ENCODE data around the gene CPEB1.

CPEB1 gene

GRCh38 chr15:82666606-82667005 is 19.4 kb upstream of the CPEB1 start:
- Mint-ChIP-seq H3K4me3 (no peak overlapping the region), H3K9me3 (no peaks in the 10 kb centered on the region), H3K27ac (no peak overlapping the region)

GRCh38 chr15:82664021-82664420 is 16.9 kb upstream of the CPEB1 start:
- Mint-ChIP-seq H3K36me3 (ENCODE audit: low read depth) (no peaks in the 10 kb centered on the region), H3K4me3 (no peak overlapping the region), H3K9me3 (no peaks in the 10 kb centered on the region), H3K27ac (no peak overlapping the region), H3K4me1 (no peaks in the 10 kb centered on the region), H3K27me3 (ENCODE audit: low read depth) (peaks cover 43% of the 10 kb centered on the region)
- TF ChIP-seq CTCF (IDR thresholded peaks at IDR 0.05; ENCODE audit: unreplicated experiment in 3 of 3): no peak

More at GRCh38 chr15:82666606-82667005, 19.4 kb upstream of the CPEB1 start:
- Mint-ChIP-seq H3K36me3 (ENCODE audit: low read depth) (no peaks in the 10 kb centered on the region), H3K4me1 (no peaks in the 10 kb centered on the region), H3K27me3 (ENCODE audit: low read depth) (peaks cover 34% of the 10 kb centered on the region)
- TF ChIP-seq CTCF (IDR thresholded peaks at IDR 0.05; ENCODE audit: unreplicated experiment in 3 of 3): no peak

GRCh38 chr15:82663186-82663600 is 16.0 kb upstream of the CPEB1 start:
- no peak overlapping the region for H3K4me3 Mint-ChIP-seq
- H3K4me1 Mint-ChIP-seq: no peaks in the 10 kb centered on the region
- H3K27me3 Mint-ChIP-seq (ENCODE audit: low read depth): peaks cover 38% of the 10 kb centered on the region
- no peak overlapping the region for H3K27ac Mint-ChIP-seq
- TF ChIP-seq CTCF (IDR thresholded peaks at IDR 0.05; ENCODE audit: unreplicated experiment in 3 of 3): no peak
- H3K9me3 Mint-ChIP-seq: no peaks in the 10 kb centered on the region
- H3K36me3 Mint-ChIP-seq (ENCODE audit: low read depth): no peaks in the 10 kb centered on the region

GRCh38 chr15:82662641-82663040 is 15.5 kb upstream of the CPEB1 start:
- H3K9me3 Mint-ChIP-seq: no peaks in the 10 kb centered on the region
- no peak overlapping the region for H3K27ac Mint-ChIP-seq
- H3K4me3 Mint-ChIP-seq: no peak overlapping the region
- H3K36me3 Mint-ChIP-seq (ENCODE audit: low read depth): no peaks in the 10 kb centered on the region
- peaks cover 43% of the 10 kb centered on the region for H3K27me3 Mint-ChIP-seq (ENCODE audit: low read depth)
- no peak for TF ChIP-seq CTCF (IDR thresholded peaks at IDR 0.05; ENCODE audit: unreplicated experiment in 3 of 3)
- H3K4me1 Mint-ChIP-seq: no peaks in the 10 kb centered on the region

- peaks cover 50% of the 10 kb centered on the region for H3K27me3 Mint-ChIP-seq (ENCODE audit: low read depth)
- no peaks in the 10 kb centered on the region for H3K36me3 Mint-ChIP-seq (ENCODE audit: low read depth)
- no peak for TF ChIP-seq CTCF (IDR thresholded peaks at IDR 0.05; ENCODE audit: unreplicated experiment in 3 of 3)
- no peak overlapping the region for H3K4me3 Mint-ChIP-seq
- no peaks in the 10 kb centered on the region for H3K4me1 Mint-ChIP-seq
- H3K9me3 Mint-ChIP-seq: no peaks in the 10 kb centered on the region
- H3K27ac Mint-ChIP-seq: no peak overlapping the region
Measured at GRCh38 chr15:82660378-82660777, 13.2 kb upstream of the CPEB1 start.

GRCh38 chr15:82656641-82657266 is 9.6 kb upstream of the CPEB1 start:
- H3K9me3 Mint-ChIP-seq: no peaks in the 10 kb centered on the region
- no peaks in the 10 kb centered on the region for H3K36me3 Mint-ChIP-seq (ENCODE audit: low read depth)
- H3K27ac Mint-ChIP-seq: no peak overlapping the region
- no peak for TF ChIP-seq CTCF (IDR thresholded peaks at IDR 0.05; ENCODE audit: unreplicated experiment in 3 of 3)
- H3K4me3 Mint-ChIP-seq: no peak overlapping the region
- H3K4me1 Mint-ChIP-seq: no peaks in the 10 kb centered on the region
- H3K27me3 Mint-ChIP-seq (ENCODE audit: low read depth): peaks cover 64% of the 10 kb centered on the region
